GM10266 (cell line): ENCODE data around the gene HSDL2.

Experiments
- DNase-seq: peaks from one replicate; pipeline ENCODE4 v3.0.0; 2012; ENCODE audit errors: extremely low spot score
- CTCF ChIP-seq: IDR thresholded peaks from 2 replicates; pipeline ENCODE4 v1.5.1; 2012; ENCODE audit warnings: mild to moderate bottlenecking, low read depth; ENCODE audit not compliant: control insufficient read depth, insufficient read depth; ENCODE audit errors: missing control alignments

HSDL2 gene

GRCh38 chr9:112447283-112447761, 67.4 kb downstream of the HSDL2 start:
- DNase-seq: no peak
- TF ChIP-seq CTCF: no peak

DNA sequence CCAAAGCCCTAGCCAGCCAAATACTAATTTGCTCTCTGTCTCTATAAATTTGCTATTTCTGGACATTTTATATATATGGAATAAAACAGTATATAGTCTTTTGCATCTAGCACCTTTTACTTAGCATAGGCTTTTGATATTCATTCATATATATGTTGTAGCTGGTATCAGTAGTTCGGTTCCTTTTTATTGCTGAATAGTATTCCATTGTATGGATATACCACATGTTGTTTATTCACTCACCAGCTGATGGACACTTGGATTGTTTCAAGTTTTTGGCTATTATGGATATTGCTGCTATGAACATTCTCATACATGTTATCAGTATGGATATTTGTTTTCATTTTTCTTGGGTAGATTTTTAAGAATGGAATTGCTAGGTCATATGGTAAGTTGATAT, 82.9 kb downstream of the HSDL2 start:
- TF ChIP-seq CTCF: no peak
- DNase-seq: no peak

DNA sequence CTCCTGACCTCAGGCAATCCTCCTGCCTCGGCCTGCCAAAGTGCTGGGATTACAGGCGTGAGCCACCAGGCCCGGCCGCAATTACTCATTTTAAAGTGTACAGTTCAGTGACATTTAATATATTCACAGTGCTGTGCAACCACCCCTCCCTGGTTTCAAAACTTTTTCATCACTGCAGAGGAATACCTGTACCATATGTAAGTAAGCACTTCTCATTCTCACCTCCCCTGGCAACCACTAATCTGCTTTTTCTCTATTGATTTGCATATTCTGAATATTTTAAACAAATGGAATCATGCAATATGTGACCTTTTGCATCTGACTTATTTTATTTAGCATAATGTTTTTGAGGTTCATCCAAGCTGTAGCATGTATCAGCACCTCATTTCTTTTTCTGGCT, 85.4 kb downstream of the HSDL2 start:
- no peak for TF ChIP-seq CTCF
- no peak for DNase-seq

GRCh38 chr9:112472996-112473395, 93.1 kb downstream of the HSDL2 start:
- TF ChIP-seq CTCF: no peak
- DNase-seq: no peak

DNA sequence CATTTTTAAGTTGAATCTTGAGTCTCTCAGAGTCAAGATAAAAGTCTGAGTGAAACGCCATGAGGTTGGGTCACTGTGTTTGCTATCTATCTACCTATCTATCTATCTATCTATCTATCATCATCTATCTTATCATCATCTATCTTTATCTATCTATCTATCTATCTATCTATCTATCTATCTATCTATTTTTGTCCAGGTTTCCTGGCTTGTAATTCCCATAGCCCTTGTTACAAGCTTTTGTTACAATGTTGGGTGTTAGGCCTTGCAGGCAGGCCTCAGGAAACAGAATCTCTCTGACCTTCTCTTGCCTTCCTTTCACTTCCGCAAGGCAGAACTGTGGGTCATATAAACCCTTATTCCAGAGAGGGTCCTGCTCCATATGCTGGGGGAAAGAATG, 94.1 kb downstream of the HSDL2 start:
- TF ChIP-seq CTCF: no peak
- DNase-seq: no peak

GRCh38 chr9:112475318-112475717, 95.4 kb downstream of the HSDL2 start:
- no peak for DNase-seq
- no peak for TF ChIP-seq CTCF

DNA sequence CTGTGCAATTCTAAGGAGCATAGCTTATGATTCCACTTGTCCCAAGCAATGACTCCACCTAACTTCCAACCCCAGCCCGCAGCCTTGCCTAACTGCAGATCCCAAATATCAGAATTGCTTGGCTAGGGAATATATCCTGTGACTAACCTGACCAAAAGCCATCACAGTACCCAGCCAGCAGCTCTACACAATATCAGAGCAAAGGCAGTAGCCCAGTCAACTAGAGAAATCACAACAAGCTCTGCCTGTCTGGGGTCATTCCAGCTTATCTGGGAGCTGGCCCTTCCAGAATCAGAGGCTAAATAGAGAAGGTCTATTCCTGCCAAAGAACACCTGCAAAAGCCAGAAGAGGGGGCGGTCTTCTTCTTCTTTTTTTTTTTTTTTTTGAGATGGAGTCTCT, 97.4 kb downstream of the HSDL2 start:
- no peak for DNase-seq
- no peak for TF ChIP-seq CTCF

GRCh38 chr9:112479221-112479620, 99.3 kb downstream of the HSDL2 start:
- no peak for DNase-seq
- TF ChIP-seq CTCF: no peak
